Raji (cell line): ENCODE results near the gene EIF5A.

Source experiments
- POLR2A ChIP-seq: IDR thresholded peaks from 2 replicates; pipeline ENCODE4 v1.6.1; 2011; ENCODE audit warnings: low read depth, low read length, control low read depth; ENCODE audit not compliant: insufficient read depth

EIF5A gene

DNA sequence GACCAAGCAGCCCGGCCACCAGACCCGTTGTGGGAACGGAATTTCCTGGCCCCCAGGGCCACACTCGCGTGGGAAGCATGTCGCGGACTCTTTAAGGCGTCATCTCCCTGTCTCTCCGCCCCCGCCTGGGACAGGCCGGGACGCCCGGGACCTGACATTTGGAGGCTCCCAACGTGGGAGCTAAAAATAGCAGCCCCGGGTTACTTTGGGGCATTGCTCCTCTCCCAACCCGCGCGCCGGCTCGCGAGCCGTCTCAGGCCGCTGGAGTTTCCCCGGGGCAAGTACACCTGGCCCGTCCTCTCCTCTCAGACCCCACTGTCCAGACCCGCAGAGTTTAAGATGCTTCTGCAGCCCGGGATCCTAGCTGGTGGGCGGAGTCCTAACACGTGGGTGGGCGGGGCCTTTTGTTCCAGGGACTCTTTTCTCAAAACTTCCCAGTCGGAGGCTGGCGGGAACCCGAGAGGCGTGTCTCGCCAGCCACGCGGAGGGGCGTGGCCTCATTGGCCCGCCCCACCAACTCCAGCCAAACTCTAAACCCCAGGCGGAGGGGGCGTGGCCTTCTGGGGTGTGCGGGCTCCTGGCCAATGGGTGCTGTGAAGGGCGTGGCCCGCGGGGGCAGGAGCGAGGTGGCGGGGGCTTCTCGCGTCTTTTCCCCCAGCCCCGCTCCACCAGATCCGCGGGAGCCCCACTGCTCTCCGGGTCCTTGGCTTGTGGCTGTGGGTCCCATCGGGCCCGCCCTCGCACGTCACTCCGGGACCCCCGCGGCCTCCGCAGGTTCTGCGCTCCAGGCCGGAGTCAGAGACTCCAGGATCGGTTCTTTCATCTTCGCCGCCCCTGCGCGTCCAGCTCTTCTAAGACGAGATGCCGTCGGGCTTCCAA, 26.1 kb upstream of the EIF5A start, which contains the start of gene SLC2A4:
Gene SLC2A4, plus strand, starts transcription at position 645 of the 879 bp plus-strand sequence. Its CDS starts 217 bp downstream, at position 862.
- TF ChIP-seq POLR2A: no peak

DNA sequence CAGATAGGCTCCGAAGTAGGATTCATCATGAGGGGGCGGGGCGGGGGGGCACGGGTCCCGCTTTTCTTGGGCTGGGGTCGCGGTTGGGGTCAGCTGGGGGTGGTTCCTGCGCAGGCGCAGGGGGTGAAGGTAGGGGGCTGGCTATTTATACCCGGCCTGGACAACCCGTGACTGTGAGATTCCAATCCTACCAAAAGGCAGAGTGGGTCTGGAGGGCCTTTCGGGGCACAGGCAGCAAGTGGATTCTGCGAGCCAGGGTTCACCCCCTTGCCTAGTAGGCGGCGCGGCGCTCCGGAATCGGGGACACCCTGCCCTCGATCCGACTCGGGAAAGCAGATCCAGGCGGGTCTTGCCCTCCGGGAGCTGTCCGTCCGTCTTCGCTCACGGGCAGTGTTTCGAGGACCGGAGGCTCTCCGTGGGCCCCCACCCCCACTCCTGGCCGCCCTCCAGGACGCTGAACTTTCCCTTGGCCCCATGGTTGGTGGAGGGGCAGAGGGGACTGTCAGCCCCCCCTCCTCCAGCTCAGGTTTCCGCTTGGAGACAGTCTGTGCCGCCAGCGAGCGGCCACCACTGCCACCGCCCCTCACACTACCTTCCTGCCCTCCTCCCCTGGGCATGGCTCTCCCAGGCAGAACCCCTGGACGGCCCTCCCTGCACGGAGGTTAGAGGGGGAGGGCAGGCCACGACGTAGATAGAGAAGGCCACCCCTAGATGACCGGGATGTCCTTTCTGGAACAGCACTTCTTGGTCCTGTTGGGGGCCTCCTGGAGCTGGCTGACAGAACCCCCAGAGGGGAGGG, 25.3 kb upstream of the EIF5A start:
- TF ChIP-seq POLR2A: no peak

DNA sequence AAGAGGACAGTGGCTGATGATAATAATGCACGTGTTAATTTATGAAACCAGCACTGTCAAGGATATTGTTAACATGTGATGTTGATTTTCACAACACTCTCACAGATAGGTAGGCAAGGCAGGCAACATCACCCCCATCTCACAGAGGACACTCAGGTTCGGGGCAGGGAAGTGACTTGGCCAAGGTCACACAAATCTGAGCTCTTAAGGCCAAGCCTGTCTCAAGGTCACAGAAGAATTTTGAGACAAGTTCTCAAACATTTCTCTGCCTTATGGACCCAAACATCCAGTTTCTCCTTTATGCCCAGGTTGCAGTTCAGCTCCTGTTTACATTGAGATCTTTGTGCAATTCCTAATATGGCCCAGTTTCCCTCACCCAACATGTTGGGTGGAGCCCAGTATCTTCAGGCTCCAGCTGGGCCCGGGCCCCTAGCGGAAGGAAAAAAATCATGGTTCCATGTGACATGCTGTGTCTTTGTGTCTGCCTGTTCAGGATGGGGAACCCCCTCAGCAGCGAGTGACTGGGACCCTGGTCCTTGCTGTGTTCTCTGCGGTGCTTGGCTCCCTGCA, 24.6 kb upstream of the EIF5A start:
- no peak for TF ChIP-seq POLR2A

DNA sequence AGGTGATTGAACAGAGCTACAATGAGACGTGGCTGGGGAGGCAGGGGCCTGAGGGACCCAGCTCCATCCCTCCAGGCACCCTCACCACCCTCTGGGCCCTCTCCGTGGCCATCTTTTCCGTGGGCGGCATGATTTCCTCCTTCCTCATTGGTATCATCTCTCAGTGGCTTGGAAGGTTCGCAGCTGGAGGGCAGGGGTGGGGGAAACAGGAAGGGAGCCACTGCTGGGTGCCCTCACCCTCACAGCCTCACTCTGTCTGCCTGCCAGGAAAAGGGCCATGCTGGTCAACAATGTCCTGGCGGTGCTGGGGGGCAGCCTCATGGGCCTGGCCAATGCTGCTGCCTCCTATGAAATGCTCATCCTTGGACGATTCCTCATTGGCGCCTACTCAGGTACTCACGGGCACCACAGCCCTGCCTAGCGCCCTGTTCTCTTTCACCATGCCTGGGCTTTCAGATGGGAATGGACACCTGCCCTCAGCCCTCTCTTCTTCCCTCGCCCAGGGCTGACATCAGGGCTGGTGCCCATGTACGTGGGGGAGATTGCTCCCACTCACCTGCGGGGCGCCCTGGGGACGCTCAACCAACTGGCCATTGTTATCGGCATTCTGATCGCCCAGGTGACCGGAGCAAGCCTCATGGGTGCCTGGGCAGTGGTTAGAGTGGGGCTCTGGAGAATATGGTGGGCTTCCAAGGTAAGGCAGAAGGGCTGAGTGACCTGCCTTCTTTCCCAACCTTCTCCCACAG, 23.8 kb upstream of the EIF5A start:
- no peak for TF ChIP-seq POLR2A

DNA sequence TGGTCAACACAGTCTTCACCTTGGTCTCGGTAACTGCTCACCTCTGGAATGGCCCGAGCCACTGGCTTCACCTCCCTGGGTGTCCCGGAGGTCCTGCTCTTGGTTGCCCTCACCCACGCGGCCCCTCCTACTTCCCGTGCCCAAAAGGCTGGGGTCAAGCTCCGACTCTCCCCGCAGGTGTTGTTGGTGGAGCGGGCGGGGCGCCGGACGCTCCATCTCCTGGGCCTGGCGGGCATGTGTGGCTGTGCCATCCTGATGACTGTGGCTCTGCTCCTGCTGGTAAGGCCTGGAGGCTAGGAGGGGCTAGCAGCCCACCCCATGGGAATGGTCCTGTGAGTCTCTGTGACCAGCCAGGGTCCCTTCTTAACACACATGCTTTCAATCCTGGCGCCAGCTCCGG, 22.5 kb upstream of the EIF5A start:
- TF ChIP-seq POLR2A: no peak

- no peak for TF ChIP-seq POLR2A
These were observed 21.7 kb upstream of the EIF5A start for GRCh38 chr17:7285679-7286078.

- TF ChIP-seq POLR2A: no peak
These were observed 18.0 kb upstream of the EIF5A start for GRCh38 chr17:7289256-7290032.

- no peak for TF ChIP-seq POLR2A
These were observed 17.3 kb upstream of the EIF5A start for GRCh38 chr17:7290166-7290565.

GRCh38 chr17:7290685-7291084, 16.7 kb upstream of the EIF5A start:
- no peak for TF ChIP-seq POLR2A

DNA sequence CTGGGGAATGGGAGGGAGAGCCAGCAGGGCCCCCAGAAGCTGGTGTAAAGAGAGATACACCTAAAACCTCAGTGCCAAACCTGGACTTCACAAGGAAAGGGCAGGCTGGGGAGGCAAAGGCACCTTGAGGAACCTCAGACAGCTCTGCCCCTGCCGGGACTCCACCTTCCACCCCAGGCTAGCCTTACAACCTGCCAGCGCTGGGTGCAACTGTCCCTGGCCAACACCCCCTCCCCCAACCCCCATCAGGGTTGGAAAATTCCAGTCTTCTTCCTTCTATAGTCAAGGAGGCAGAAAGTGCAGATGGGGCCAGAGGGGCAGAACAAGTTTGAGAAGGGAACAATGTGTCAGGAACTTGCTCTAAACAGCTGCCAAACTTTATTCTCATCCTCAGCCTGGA, 15.2 kb upstream of the EIF5A start:
- TF ChIP-seq POLR2A: no peak

DNA sequence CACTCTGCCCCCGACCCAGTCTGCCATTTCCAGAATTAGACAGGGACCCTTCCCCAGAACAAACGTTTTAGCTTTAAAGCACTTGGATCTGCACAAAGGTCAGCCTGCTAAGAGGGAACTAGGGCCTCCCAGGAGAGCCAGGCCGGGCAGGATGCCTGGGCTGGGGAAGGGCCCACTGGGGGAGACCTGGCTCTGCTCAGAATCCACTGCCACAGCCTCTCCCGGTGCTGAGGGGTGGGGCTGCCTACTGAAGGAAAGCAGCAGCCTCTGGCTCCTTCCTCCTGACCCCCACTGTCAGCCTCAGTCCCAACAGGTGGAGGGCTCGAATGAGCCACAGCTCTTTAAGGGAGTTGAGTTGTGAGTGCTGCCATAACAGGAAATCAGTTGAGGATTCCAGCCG, 14.7 kb upstream of the EIF5A start:
- TF ChIP-seq POLR2A: no peak

DNA sequence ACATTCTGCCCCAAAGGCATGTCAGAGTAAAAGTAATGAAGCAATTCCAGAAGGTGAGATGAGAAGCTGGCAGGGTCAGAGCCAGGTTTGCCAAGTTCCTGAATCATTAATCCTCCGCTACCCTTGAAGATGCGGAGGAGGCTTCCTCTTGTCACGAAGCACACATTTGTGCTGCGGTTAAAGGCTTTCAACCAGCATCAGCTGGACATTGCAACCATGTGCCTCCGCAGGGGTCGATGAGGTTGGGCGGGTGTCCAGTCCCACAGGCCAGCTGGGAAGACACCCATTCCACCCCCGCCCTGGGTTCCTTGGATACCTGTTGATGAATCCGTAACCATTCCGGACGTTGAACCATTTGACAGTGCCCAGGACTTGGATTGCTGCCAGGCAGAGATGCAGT, 14.3 kb upstream of the EIF5A start:
- TF ChIP-seq POLR2A: no peak

GRCh38 chr17:7293816-7294613, 13.4 kb upstream of the EIF5A start:
- no peak for TF ChIP-seq POLR2A
